GM19455 (cell line): ENCODE measurements around the gene SPRED3.
"Not testable (repeated sequence)": the region's sequence is repeated elsewhere in the genome, so short reads cannot be mapped to it uniquely, and the experiment has no call there.

ENCODE experiments used
- ATAC-seq: cut with Tn5 transposase; IDR thresholded peaks from one replicate; pipeline ENCODE4 v1.9.1; 2021; ENCODE audit not compliant: unreplicated experiment

The SPRED3 gene

GRCh38 chr19:38389957-38390924, 1.7 kb downstream of the SPRED3 start:
- ATAC-seq: no peak

- ATAC-seq: no peak
These were observed 3.5 kb downstream of the SPRED3 start for GRCh38 chr19:38391911-38392464.

DNA sequence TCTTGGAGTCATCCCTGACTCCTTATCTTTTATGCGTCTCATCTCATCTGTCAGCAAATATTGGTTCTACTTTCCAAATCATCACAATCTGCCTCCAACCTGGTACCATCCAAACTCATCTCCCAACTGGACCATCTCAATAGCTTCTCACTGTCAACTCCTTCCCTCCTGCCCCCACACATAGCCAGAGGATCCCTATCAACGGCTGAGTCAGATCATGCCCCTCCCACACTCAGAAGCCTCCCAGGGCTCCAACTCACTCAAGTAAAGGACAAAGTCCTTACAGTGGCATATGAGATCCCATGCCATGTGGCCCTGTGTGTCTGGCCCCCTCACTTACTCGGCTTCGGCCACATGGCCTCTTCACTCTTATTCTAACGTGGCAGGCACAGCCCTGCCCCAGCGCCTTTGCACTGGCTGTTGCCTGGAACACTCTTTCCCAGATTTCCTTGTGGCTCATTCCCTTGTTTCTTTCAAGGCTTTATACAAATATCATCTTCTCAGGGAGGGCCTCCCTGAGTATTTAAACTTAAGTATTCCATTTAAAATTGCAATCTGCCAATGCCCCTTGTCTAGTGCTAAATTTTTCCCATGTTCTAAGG, 4.3 kb downstream of the SPRED3 start:
- ATAC-seq: no peak

DNA sequence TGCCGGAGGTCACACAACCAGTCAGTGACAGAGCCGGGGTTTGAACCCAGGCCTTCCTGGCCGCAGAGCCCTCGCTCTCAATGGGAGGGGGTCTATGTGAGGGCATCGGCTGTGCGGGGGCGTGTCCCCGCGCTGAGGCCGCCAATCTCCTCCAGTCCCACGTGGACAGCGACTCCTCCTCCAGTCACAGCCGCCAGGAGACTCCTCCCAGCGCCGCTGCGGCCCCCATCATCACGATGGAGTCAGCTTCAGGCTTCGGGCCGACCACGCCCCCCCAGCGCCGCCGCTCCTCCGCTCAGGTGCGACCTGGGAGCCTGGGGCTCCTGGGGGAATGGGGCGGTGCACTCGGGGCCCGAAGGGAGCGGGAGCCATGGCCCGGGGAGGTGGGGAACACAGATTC, 6.0 kb downstream of the SPRED3 start:
- no peak for ATAC-seq

- no peak for ATAC-seq
These were observed 7.1 kb downstream of the SPRED3 start for GRCh38 chr19:38395381-38396114.

DNA sequence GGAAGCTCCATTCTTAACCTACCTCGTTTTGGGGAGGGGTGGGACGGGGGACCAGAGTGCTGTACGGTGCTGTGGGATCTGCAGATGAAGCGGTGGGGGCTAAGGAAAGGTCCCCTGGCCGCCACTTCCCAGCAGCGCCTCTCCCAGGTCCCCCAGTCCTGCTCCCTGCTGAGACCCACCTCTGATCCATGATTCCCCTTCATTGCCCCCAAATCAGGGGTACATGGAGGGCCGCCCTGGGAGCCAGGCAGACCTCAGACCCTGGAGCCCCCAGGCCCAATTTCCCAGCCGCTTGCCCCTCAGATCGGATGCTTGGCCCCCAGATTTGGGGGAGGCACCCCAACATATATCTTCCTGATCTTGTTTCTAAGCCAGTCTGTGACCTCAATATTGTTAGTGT, 10.6 kb downstream of the SPRED3 start:
- no peak for ATAC-seq

DNA sequence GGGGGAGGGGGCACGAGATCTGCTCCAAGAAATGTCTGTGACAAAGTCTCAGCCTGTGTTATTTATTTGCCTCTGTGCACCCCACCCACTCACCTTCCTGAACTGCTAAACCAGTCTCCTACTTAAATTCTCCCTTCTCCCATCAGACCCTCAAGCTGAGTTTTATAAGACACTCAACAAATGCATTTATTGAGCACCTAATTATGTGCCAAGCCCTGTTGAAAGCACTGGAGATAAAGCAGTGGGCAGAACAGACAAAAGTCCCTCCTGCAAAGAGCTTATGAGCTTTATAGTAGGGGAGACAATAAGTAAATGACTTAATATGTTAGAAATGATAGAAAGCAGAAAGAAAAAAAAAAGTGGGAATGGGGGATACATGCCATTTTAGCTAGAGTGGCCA, 11.0 kb downstream of the SPRED3 start:
- ATAC-seq: no peak

- no peak for ATAC-seq
These were observed 11.9 kb downstream of the SPRED3 start for GRCh38 chr19:38400361-38400760.

DNA sequence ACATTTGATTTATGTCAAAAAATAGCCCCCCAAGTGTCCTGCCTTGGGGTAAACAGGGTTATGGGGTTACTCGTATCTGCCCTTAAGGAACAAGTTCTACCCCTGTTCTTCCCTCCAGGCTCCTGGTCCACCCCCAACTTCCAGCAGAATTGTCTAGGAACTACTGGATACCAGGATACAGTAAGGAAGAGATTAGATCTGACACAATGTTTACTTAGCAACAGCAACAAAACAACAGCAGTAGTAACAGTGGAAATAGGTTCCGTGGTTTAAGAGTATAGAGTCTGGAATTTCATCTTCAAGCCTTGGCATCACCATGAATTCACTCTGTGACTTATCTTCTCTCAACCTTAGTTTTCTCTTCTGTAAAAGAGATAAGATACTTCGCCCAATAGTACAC, 12.7 kb downstream of the SPRED3 start:
- ATAC-seq: no peak

DNA sequence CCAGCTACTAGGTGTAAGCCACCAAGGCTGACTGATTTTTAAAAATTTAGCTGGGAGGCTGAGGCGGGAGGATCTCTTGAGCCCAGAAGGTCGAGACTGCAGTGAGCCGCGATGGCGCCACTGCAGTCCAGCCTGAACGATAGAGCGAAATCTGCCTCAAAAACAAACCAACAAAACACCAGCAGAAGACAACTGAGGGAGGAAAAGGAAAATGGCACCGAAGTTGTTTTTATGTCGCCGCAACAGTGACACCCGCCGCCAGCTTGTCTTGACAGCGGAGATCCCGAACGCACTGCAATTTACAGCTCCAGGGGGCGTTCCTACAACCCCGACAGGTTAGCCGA, 14.1 kb downstream of the SPRED3 start:
- ATAC-seq: peak; percentile 4

DNA sequence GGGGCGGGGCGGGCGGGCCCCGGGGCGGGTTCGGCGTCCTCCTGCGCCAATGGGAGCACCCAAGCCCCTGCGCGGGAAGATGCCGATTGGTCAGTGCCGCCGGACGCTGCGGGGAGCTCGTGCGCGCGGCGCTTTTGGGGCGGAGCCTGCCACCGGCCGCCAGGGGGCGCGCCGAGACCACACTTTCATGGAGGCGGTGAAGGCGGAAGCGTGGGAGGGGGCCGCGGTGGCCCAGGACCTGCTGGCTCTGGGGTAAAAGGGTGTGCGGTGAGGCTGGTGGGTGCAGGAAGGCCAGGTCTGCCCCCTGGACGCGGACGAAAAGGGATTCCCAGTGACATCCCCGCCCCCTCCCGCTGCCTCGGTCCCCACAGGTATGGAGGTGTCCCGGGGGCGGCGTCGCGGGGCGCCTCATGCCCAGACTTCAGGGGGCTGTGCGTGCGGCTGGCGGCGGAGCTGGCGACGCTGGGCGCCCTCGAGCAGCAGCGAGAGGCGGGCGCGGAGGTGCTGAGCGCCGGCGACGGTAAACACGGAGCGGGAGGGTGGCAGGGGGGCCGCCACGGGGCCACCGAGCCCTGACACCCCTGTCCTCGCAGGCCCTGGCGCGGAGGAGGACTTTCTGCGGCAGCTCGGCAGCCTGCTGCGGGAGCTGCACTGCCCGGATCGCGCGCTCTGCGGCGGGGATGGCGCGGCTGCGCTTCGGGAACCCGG, 14.6 kb downstream of the SPRED3 start, which contains the start of gene FAM98C:
TSS of gene FAM98C (plus strand) at position 127 of the 708 bp plus-strand sequence. CDS start at position 188, 61 bp downstream.
- ATAC-seq: peak; percentile 81

DNA sequence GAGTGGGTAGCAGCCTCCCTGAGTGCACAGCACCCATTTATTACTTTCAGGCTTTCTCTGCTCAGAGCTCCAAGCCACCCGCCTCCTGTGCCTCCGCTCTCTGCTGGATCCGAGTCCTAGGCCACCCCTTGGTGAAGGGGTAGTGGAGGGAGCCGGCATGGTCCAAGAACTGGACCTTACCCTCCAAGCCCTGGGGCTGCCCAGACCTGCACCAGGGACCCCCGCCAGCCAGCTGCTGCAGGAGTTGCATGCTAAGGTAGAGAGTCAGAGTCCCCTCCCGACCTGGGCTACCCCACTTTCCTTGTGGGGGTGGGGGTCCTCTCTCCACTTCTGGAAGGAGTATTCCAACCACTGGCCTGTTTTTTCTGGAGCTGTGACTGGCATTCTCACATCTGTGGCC, 16.4 kb downstream of the SPRED3 start:
- no peak for ATAC-seq

DNA sequence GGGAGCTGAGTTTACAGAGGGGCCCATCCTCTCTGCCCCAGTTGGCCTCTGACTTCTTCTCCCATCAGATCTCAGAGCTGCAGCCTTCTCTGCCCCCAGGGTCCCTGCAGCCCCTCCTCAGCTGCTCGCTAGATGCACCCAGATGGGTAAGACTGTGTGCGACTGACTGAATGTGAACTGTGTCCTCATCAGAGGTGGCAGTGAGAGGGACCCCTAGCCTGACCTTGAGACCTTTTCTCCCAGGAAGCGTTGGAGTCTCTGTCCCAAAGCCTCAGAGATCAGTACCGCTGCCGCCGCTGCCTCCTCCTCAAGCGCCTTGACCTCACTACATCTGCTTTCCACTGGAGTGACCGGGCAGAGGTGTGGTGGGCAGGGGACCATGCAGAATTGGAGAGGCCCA, 16.8 kb downstream of the SPRED3 start:
- no peak for ATAC-seq

GRCh38 chr19:38409631-38410133, 21.2 kb downstream of the SPRED3 start:
- ATAC-seq: no peak

DNA sequence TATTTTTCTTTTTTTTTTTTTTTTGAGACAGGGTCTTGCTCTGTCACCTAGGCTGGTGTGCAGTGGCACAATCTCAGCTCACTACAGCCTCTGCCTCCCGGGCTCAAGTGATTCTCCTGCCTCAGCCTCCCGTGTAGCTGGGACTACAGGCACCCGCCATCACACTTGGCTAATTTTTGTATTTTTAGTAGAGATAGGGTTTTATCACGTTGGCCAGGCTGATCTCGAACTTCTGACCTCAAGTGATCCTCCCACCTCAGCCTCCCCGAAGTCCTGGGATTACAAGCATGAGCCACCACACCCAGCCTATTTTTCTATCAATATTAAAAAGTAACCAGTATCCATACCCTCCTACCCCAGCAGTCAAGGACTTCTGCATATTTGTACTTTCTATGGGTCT, 21.9 kb downstream of the SPRED3 start:
- ATAC-seq: not testable (repeated sequence)

- ATAC-seq: no peak
These were observed 22.7 kb downstream of the SPRED3 start for GRCh38 chr19:38411041-38411712.

GRCh38 chr19:38411898-38412297, 23.4 kb downstream of the SPRED3 start:
- not testable (repeated sequence) for ATAC-seq

DNA sequence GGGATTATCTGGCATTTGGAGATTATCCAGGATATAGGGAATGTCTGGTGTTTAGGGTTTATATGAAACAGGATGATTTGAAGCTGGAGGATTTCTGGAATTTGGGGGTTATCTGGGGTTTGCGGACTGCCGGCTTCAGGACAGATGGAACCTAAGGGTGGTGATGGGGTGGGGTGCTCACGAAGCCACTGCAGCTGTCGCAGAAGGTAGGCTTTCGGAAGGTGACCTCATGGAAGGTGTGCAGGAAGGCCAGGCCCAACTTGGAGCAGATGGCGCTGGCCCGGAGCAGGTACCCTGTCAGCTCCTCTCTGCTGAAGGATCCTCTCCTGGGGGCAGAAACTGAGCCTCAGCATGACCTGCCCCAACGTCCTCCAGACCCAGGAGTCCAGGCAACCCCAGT, 24.0 kb downstream of the SPRED3 start:
- ATAC-seq: no peak

GRCh38 chr19:38412961-38413360, 24.5 kb downstream of the SPRED3 start:
- no peak for ATAC-seq

- no peak for ATAC-seq
These were observed 24.9 kb downstream of the SPRED3 start for GRCh38 chr19:38413416-38413815.
